Measurements from ENCODE around the gene PSMD1.

- no peak for TF ChIP-seq CTCF (conservative IDR thresholded peaks at IDR 0.05 in 1 of 2, IDR thresholded peaks at IDR 0.05 in 1 of 2; ENCODE audit: extremely low read depth in 1 of 2, insufficient read depth in 1 of 2, low read depth in 1 of 2, low read length in 2 of 2)
- TF ChIP-seq EZH2 (IDR thresholded peaks at IDR 0.05; ENCODE audit: borderline replicate concordance, low read length), result no peak
Measured at GRCh38 chr2:231084565-231084964, 27.9 kb downstream of the PSMD1 start.
